Measurements from ENCODE around the gene APMAP. TPM values are rescaled to one million over a fixed set of nuclear protein-coding genes. Genes with fewer than 3 reads are reported as not detected.

The APMAP gene
- total and polyA plus RNA-seq, 2 of the 13 experiments (the other 11 are each of a cell fraction or from before 2014, with no cell fraction given): 168 to 214 TPM

DNA sequence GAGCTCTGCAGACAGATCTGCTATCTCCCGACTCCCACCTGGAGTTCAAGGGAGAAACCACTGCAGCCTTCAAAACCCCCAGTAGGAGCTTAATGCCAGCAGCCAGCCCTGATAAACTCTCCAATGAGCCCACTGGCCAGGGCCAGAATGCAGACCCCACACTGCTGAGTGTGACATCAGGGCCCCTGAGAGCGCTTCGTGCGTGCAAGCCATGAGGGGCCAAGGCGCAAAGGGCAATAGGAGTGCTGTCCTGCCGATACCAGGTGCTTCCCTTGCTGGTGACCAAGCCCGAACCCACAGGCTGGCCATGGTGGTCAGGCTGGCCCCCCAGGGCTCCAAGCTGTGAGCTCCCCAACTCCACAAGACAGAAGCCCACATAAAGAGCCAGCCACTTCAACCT, 76.7 kb downstream of the APMAP start (continued):
- TF ChIP-seq, protein P1, sequence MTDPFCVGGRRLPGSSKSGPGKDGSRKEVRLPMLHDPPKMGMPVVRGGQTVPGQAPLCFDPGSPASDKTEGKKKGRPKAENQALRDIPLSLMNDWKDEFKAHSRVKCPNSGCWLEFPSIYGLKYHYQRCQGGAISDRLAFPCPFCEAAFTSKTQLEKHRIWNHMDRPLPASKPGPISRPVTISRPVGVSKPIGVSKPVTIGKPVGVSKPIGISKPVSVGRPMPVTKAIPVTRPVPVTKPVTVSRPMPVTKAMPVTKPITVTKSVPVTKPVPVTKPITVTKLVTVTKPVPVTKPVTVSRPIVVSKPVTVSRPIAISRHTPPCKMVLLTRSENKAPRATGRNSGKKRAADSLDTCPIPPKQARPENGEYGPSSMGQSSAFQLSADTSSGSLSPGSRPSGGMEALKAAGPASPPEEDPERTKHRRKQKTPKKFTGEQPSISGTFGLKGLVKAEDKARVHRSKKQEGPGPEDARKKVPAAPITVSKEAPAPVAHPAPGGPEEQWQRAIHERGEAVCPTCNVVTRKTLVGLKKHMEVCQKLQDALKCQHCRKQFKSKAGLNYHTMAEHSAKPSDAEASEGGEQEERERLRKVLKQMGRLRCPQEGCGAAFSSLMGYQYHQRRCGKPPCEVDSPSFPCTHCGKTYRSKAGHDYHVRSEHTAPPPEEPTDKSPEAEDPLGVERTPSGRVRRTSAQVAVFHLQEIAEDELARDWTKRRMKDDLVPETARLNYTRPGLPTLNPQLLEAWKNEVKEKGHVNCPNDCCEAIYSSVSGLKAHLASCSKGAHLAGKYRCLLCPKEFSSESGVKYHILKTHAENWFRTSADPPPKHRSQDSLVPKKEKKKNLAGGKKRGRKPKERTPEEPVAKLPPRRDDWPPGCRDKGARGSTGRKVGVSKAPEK (CRISPR knock-in tag; IDR thresholded peaks at IDR 0.05; ENCODE audit: borderline replicate concordance): no peak
- TF ChIP-seq HDAC6 (IDR thresholded peaks at IDR 0.05; ENCODE audit: low read depth, low read length) (no peak), BORCS8-MEF2B (CRISPR knock-in tag; IDR thresholded peaks at IDR 0.05) (no peak)
- TF ChIP-seq, protein P2, sequence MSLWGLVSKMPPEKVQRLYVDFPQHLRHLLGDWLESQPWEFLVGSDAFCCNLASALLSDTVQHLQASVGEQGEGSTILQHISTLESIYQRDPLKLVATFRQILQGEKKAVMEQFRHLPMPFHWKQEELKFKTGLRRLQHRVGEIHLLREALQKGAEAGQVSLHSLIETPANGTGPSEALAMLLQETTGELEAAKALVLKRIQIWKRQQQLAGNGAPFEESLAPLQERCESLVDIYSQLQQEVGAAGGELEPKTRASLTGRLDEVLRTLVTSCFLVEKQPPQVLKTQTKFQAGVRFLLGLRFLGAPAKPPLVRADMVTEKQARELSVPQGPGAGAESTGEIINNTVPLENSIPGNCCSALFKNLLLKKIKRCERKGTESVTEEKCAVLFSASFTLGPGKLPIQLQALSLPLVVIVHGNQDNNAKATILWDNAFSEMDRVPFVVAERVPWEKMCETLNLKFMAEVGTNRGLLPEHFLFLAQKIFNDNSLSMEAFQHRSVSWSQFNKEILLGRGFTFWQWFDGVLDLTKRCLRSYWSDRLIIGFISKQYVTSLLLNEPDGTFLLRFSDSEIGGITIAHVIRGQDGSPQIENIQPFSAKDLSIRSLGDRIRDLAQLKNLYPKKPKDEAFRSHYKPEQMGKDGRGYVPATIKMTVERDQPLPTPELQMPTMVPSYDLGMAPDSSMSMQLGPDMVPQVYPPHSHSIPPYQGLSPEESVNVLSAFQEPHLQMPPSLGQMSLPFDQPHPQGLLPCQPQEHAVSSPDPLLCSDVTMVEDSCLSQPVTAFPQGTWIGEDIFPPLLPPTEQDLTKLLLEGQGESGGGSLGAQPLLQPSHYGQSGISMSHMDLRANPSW (CRISPR knock-in tag; IDR thresholded peaks at IDR 0.05; ENCODE audit: borderline replicate concordance): no peak
- TF ChIP-seq, protein P3, sequence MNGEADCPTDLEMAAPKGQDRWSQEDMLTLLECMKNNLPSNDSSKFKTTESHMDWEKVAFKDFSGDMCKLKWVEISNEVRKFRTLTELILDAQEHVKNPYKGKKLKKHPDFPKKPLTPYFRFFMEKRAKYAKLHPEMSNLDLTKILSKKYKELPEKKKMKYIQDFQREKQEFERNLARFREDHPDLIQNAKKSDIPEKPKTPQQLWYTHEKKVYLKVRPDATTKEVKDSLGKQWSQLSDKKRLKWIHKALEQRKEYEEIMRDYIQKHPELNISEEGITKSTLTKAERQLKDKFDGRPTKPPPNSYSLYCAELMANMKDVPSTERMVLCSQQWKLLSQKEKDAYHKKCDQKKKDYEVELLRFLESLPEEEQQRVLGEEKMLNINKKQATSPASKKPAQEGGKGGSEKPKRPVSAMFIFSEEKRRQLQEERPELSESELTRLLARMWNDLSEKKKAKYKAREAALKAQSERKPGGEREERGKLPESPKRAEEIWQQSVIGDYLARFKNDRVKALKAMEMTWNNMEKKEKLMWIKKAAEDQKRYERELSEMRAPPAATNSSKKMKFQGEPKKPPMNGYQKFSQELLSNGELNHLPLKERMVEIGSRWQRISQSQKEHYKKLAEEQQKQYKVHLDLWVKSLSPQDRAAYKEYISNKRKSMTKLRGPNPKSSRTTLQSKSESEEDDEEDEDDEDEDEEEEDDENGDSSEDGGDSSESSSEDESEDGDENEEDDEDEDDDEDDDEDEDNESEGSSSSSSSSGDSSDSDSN (CRISPR knock-in tag; IDR thresholded peaks at IDR 0.05): no peak

All from HepG2 (cell line).